H1 (cell line): ENCODE data around the gene R3HDML. TPM values are rescaled to one million over a fixed set of nuclear protein-coding genes. Genes with fewer than 3 reads are reported as not detected.

Source experiments
- JUN ChIP-seq: IDR thresholded peaks from 2 replicates; pipeline ENCODE4 v1.6.1; 2011; ENCODE audit warnings: low read depth, mild to moderate bottlenecking, improper control_type of control experiment, low read length
- polyA plus RNA-seq, 7 experiments: library from polyadenylated mRNA; depleted of rRNA in 3 of 7; stranded (reverse) in 5 of 7; unstranded in 2 of 7; fragments of >200 nt in 5 of 7; fragments of 200-250 nt in 2 of 7; gene quantifications; 1 replicate in 5 of 7; 2 replicates in 1 of 7; 4 replicates in 1 of 7; pipeline versions ENCODE4 v1.2.1 to v1.2.3, GENCODE V29; 2011 to 2013; ENCODE audit warnings: missing spikeins in 2 of 7, mixed read lengths in 2 of 7
- total RNA-seq: library from RNA; stranded (reverse); fragmentation: NEBNext Ultra II Directional; extraction: Animal tissue kit (Norgen Biotek cat#: 25700); gene quantifications from 2 replicates; pipeline ENCODE4 v1.2.1, GENCODE V29; 2021

R3HDML gene
- total and polyA plus RNA-seq, 2 of the 8 experiments (the other 6 are each of a cell fraction or from before 2014, with no cell fraction given): not detected

DNA sequence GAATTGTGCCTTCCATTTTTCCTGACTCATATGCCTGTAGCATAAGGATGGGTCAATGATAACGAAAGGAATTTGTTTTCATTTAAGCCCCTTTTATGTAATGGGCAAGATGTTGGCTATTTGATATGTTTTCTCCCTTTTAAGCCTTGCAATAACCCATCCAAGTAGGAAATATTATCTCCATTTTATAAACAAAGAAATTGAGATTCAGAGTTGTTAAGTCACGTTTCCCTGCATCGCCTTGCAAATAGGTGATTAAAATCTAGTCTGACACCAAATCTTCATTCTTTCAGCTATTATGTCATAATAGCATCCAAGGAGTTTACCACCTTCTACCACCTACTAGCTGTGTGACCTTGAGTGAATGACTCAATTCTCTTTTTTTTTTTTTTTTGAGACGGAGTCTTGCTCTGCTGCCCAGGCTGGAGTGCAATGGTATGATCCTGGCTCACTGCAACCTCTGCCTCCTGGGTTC, 25.7 kb downstream of the R3HDML start (continued):
- TF ChIP-seq JUN: no peak
